CD4-positive, alpha-beta memory T cell (primary cell): ENCODE results near the gene ZNF586. TPM values are rescaled to one million over a fixed set of nuclear protein-coding genes. Genes with fewer than 3 reads are reported as not detected.
"Not testable (repeated sequence)": the region's sequence is repeated elsewhere in the genome, so short reads cannot be mapped to it uniquely, and the experiment has no call there.

Source experiments
- CTCF ChIA-PET: fragments of 350-600 bp; sonication (Branson Sonifier 250); formaldehyde crosslinking; loops from one replicate; lab custom pipeline; 2021; ENCODE audit warnings: inconsistent platforms; ENCODE audit not compliant: partially characterized antibody; lab: Charles Lee
- POLR2A ChIA-PET: fragments of 350-600 bp; sonication (Branson Sonifier 250); formaldehyde crosslinking; loops from one replicate; lab custom pipeline; 2021; ENCODE audit not compliant: partially characterized antibody; lab: Charles Lee
- DNase-seq, 5 donors: peaks; one replicate each; pipeline versions ENCODE4 v3.0.0 to v3.0.0-alpha.2; 2020 to 2022; ENCODE audit warnings: mixed read lengths in 1 of 5
- H3K27ac ChIP-seq: one replicate; pipeline ENCODE4 v1.7.0; 2013; ENCODE audit warnings: low read depth, low read length
- H3K27me3 ChIP-seq: 2 replicates; pipeline ENCODE4 v1.7.0; 2013; ENCODE audit warnings: mild to moderate bottlenecking, low read length, moderate library complexity; ENCODE audit not compliant: insufficient read depth
- H3K36me3 ChIP-seq: 2 replicates; pipeline ENCODE4 v1.7.0; 2013; ENCODE audit warnings: mild to moderate bottlenecking, low read length, moderate library complexity; ENCODE audit not compliant: insufficient read depth
- H3K4me1 ChIP-seq: 2 replicates; pipeline ENCODE4 v1.7.0; 2013; ENCODE audit warnings: mild to moderate bottlenecking, low read length, moderate library complexity; ENCODE audit not compliant: insufficient read depth
- H3K4me3 ChIP-seq, 2 donors: one replicate each; pipeline ENCODE4 v1.7.0; 2013; ENCODE audit warnings: low read length in 2 of 2, mild to moderate bottlenecking in 1 of 2
- H3K9me3 ChIP-seq, 2 donors: one replicate each; pipeline ENCODE4 v1.7.0; 2013; ENCODE audit warnings: low read length in 2 of 2, control low read depth in 1 of 2; ENCODE audit not compliant: control insufficient read depth in 1 of 2
- H3K27ac Mint-ChIP-seq, 7 donors: one replicate each; pipeline ENCODE4 v1.8.0; 2020 to 2021; ENCODE audit warnings: mixed read lengths in 7 of 7, mild to moderate bottlenecking in 6 of 7, inconsistent platforms in 3 of 7, moderate library complexity in 3 of 7
- H3K27me3 Mint-ChIP-seq, 2 donors: one replicate each; pipeline ENCODE4 v1.8.0; 2020 to 2021; ENCODE audit warnings: mixed read lengths in 2 of 2
- H3K36me3 Mint-ChIP-seq, 2 donors: one replicate each; pipeline ENCODE4 v1.8.0; 2020 to 2021; ENCODE audit warnings: mixed read lengths in 2 of 2, inconsistent platforms in 1 of 2, mild to moderate bottlenecking in 1 of 2
- H3K4me1 Mint-ChIP-seq, 4 donors: one replicate each; pipeline ENCODE4 v1.8.0; 2020 to 2021; ENCODE audit warnings: mixed read lengths in 4 of 4, mild to moderate bottlenecking in 1 of 4
- H3K4me3 Mint-ChIP-seq, 8 donors: one replicate each; pipeline ENCODE4 v1.8.0; 2020 to 2021; ENCODE audit warnings: mixed read lengths in 8 of 8, mild to moderate bottlenecking in 7 of 8, moderate library complexity in 6 of 8, inconsistent platforms in 3 of 8
- H3K9me3 Mint-ChIP-seq, 8 donors: one replicate each; pipeline ENCODE4 v1.8.0; 2020 to 2021; ENCODE audit warnings: mixed read lengths in 8 of 8, mild to moderate bottlenecking in 5 of 8, inconsistent platforms in 3 of 8, moderate library complexity in 1 of 8
- intact Hi-C: fragments of 100-400 bp; cut with micrococcal nuclease; formaldehyde crosslinking; loops from one replicate; pipeline ENCODE4 v1.15.1; 2023
- polyA plus RNA-seq, 2 donors: library from polyadenylated mRNA; unstranded; fragments of 300-500 nt; fragmentation: Illumina TruSeq; gene quantifications; one replicate each; pipeline ENCODE4 v1.2.3, GENCODE V29; 2021
- total RNA-seq, 2 experiments: library from RNA; stranded (reverse); gene quantifications; one replicate each; pipeline ENCODE4 v1.2.3, GENCODE V29; 2021

The ZNF586 gene
- total and polyA plus RNA-seq, 4 experiments from 2014 or later, result 15.0 to 51.7 (median 35.1) TPM

GRCh38 chr19:57821095-57821494 is 51.6 kb downstream of the ZNF586 start:
- H3K9me3 Mint-ChIP-seq, H3K27me3 Mint-ChIP-seq, CTCF ChIA-PET, intact Hi-C loops, DNase-seq, H3K27ac ChIP-seq, H3K36me3 ChIP-seq, H3K9me3 ChIP-seq, H3K27me3 ChIP-seq: not testable (repeated sequence)
- peak overlapping the region in 6 of 7 donors; percentile 36 to 99 (median 64) for H3K27ac Mint-ChIP-seq
- Histone ChIP-seq H3K4me1 (peaks cover 19% of the 10 kb centered on the region), H3K4me3 (peak overlapping the region in 1 of 2 donors; percentile 91)
- peaks cover 15 to 42% of the 10 kb centered on the region in 2 donors for H3K36me3 Mint-ChIP-seq
- peak overlapping the region; percentile 96 to 99 (median 98) for H3K4me3 Mint-ChIP-seq
- POLR2A ChIA-PET, result interaction anchor here (0.9 kb wide), 1 partner anchor 181 kb away, joined by 3 read pairs; the partner anchor contains the start of gene ZNF606
- peaks cover 39 to 72% (median 47%) of the 10 kb centered on the region in 4 donors for H3K4me1 Mint-ChIP-seq

GRCh38 chr19:57821501-57821900 is 52.0 kb downstream of the ZNF586 start:
- H3K36me3 ChIP-seq, H3K4me3 ChIP-seq, H3K27me3 ChIP-seq, H3K27ac ChIP-seq, intact Hi-C loops, H3K9me3 Mint-ChIP-seq, H3K9me3 ChIP-seq, H3K27me3 Mint-ChIP-seq, DNase-seq, CTCF ChIA-PET: not testable (repeated sequence)
- Mint-ChIP-seq H3K4me3 (peak overlapping the region in 3 of 8 donors; percentile 45 to 99 (median 98)), H3K4me1 (peaks cover 39 to 73% (median 46%) of the 10 kb centered on the region in 4 donors), H3K36me3 (peaks cover 17 to 44% of the 10 kb centered on the region in 2 donors), H3K27ac (peak overlapping the region in 2 of 7 donors; percentile 36 to 93)
- POLR2A ChIA-PET, result interaction anchor here (0.9 kb wide), 1 partner anchor 181 kb away, joined by 3 read pairs; the partner anchor contains the start of gene ZNF606
- H3K4me1 ChIP-seq, result peaks cover 19% of the 10 kb centered on the region

- Mint-ChIP-seq H3K27ac (peak overlapping the region in 4 of 7 donors; percentile 43 to 82 (median 60)), H3K4me3 (peak overlapping the region in 1 of 8 donors; percentile 12), H3K4me1 (peaks cover 41 to 81% (median 47%) of the 10 kb centered on the region in 4 donors), H3K36me3 (peaks cover 26 to 53% of the 10 kb centered on the region in 2 donors)
- peaks cover 19% of the 10 kb centered on the region for H3K4me1 ChIP-seq
- H3K9me3 Mint-ChIP-seq, CTCF ChIA-PET, H3K4me3 ChIP-seq, DNase-seq, H3K36me3 ChIP-seq, H3K27me3 ChIP-seq, H3K9me3 ChIP-seq, POLR2A ChIA-PET, intact Hi-C loops, H3K27me3 Mint-ChIP-seq, H3K27ac ChIP-seq: not testable (repeated sequence)
Measured at GRCh38 chr19:57823155-57823554, 53.7 kb downstream of the ZNF586 start.

- H3K9me3 ChIP-seq, CTCF ChIA-PET, H3K27me3 ChIP-seq, H3K27me3 Mint-ChIP-seq, H3K27ac ChIP-seq, H3K9me3 Mint-ChIP-seq, POLR2A ChIA-PET, DNase-seq, H3K4me3 ChIP-seq, intact Hi-C loops, H3K36me3 ChIP-seq: not testable (repeated sequence)
- peaks cover 19% of the 10 kb centered on the region for H3K4me1 ChIP-seq
- Mint-ChIP-seq H3K27ac (peak overlapping the region in 4 of 7 donors; percentile 4 to 82 (median 45)), H3K36me3 (peaks cover 26 to 53% of the 10 kb centered on the region in 2 donors), H3K4me1 (peaks cover 38 to 76% (median 46%) of the 10 kb centered on the region in 4 donors), H3K4me3 (peak overlapping the region in 1 of 8 donors; percentile 9)
Measured at GRCh38 chr19:57823608-57824007, 54.1 kb downstream of the ZNF586 start.

- Histone ChIP-seq H3K4me3 (no peak overlapping the region), H3K4me1 (peaks cover 9% of the 10 kb centered on the region), H3K27me3 (no peaks in the 10 kb centered on the region), H3K9me3 (no peaks in the 10 kb centered on the region), H3K27ac (no peak overlapping the region), H3K36me3 (no peaks in the 10 kb centered on the region)
- CTCF ChIA-PET, result no interaction called here
- no peak for DNase-seq
- Mint-ChIP-seq H3K27me3 (no peaks in the 10 kb centered on the region), H3K27ac (no peak overlapping the region), H3K9me3 (no peaks in the 10 kb centered on the region), H3K36me3 (peaks cover 37 to 54% of the 10 kb centered on the region in 2 donors), H3K4me3 (no peak overlapping the region), H3K4me1 (peaks cover 29 to 72% (median 41%) of the 10 kb centered on the region in 4 donors)
- intact Hi-C loops, result no loop called here
- POLR2A ChIA-PET, result interaction anchor here (1.5 kb wide), 1 partner anchor 25 kb away, joined by 3 read pairs; no protein-coding TSS in a partner anchor
Measured at GRCh38 chr19:57825511-57825910, 56.0 kb downstream of the ZNF586 start.

- Mint-ChIP-seq H3K27me3 (no peaks in the 10 kb centered on the region), H3K9me3 (no peaks in the 10 kb centered on the region), H3K36me3 (peaks cover 32 to 40% of the 10 kb centered on the region in 2 donors), H3K4me1 (peaks cover 9 to 46% (median 23%) of the 10 kb centered on the region in 4 donors), H3K27ac (no peak overlapping the region), H3K4me3 (no peak overlapping the region)
- ChIA-PET POLR2A (no interaction called here), CTCF (no interaction called here)
- H3K9me3 ChIP-seq, result no peaks in the 10 kb centered on the region
- DNase-seq, result no peak
- no peak overlapping the region for H3K4me3 ChIP-seq
- H3K27ac ChIP-seq, result no peak overlapping the region
- intact Hi-C loops, result no loop called here
- H3K27me3 ChIP-seq, result no peaks in the 10 kb centered on the region
- no peaks in the 10 kb centered on the region for H3K4me1 ChIP-seq
- no peaks in the 10 kb centered on the region for H3K36me3 ChIP-seq
Measured at GRCh38 chr19:57829316-57829715, 59.8 kb downstream of the ZNF586 start.

GRCh38 chr19:57830071-57830602 is 60.7 kb downstream of the ZNF586 start, which contains the start of gene ZNF587B:
Gene ZNF587B, plus strand, starts transcription at chr19:57830299. Its CDS starts 230 bp downstream, at chr19:57830529.
- Histone ChIP-seq H3K36me3 (no peaks in the 10 kb centered on the region), H3K27me3 (no peaks in the 10 kb centered on the region), H3K27ac (no peak within 1 kb of the TSS), H3K4me3 (no peak within 1 kb of the TSS), H3K9me3 (no peaks in the 10 kb centered on the region), H3K4me1 (no peaks in the 10 kb centered on the region)
- Mint-ChIP-seq H3K27me3 (no peaks in the 10 kb centered on the region), H3K4me1 (peaks cover 6 to 41% (median 21%) of the 10 kb centered on the region in 4 donors), H3K36me3 (peaks cover 29 to 36% of the 10 kb centered on the region in 2 donors), H3K4me3 (no peak within 1 kb of the TSS), H3K9me3 (no peaks in the 10 kb centered on the region), H3K27ac (peak within 1 kb of the TSS in 3 of 7 donors; percentile 24 to 63 (median 41))
- ChIA-PET CTCF (interaction anchor here (0.9 kb wide), 1 partner anchor 13 kb away, joined by 3 read pairs; no protein-coding TSS in a partner anchor), POLR2A (no interaction called here)
- intact Hi-C loops, result no loop called here
- DNase-seq, result peak in 4 of 5 donors; percentile 12 to 26 (median 16)
